BLaER1 treated with 17β-estradiol and CSF1 and Interleukin-3, amounts not matched to agents 10 nM and 100 nM (cell line): ENCODE results near the gene FSTL4.

Experiments used
- H3K27ac ChIP-seq, 11 experiments: shearing (Covaris generic); formaldehyde crosslinking; 2 replicates each; pipeline ENCODE4 v1.8.1; 2022
- H3K27me3 ChIP-seq, 11 experiments: shearing (Covaris generic); formaldehyde crosslinking; 2 replicates each; pipeline ENCODE4 v1.8.1; 2022
- H3K36me3 ChIP-seq, 11 experiments: shearing (Covaris generic); formaldehyde crosslinking; 2 replicates each; pipeline ENCODE4 v1.8.1; 2022
- H3K4me1 ChIP-seq, 10 experiments: shearing (Covaris generic); formaldehyde crosslinking; 2 replicates each; pipeline ENCODE4 v1.8.1; 2022
- H3K4me2 ChIP-seq, 11 experiments: shearing (Covaris generic); formaldehyde crosslinking; 2 replicates each; pipeline ENCODE4 v1.8.1; 2022
- H3K4me3 ChIP-seq, 10 experiments: shearing (Covaris generic); formaldehyde crosslinking; 2 replicates each; pipeline ENCODE4 v1.8.1; 2022
- H3K9ac ChIP-seq, 11 experiments: shearing (Covaris generic); formaldehyde crosslinking; 2 replicates each; pipeline ENCODE4 v1.8.1; 2022
- H3K9me3 ChIP-seq, 11 experiments: shearing (Covaris generic); formaldehyde crosslinking; replicated peaks in 1 of 11; 2 replicates each; pipeline ENCODE4 v1.8.1; 2022
- H4K20me1 ChIP-seq, 11 experiments: shearing (Covaris generic); formaldehyde crosslinking; 2 replicates each; pipeline ENCODE4 v1.8.1; 2022
- Cebpa-rat ChIP-seq, 11 experiments: shearing (Covaris generic); IDR thresholded peaks; 2 replicates each; pipeline ENCODE4 v1.8.1; 2022

Gene FSTL4

DNA sequence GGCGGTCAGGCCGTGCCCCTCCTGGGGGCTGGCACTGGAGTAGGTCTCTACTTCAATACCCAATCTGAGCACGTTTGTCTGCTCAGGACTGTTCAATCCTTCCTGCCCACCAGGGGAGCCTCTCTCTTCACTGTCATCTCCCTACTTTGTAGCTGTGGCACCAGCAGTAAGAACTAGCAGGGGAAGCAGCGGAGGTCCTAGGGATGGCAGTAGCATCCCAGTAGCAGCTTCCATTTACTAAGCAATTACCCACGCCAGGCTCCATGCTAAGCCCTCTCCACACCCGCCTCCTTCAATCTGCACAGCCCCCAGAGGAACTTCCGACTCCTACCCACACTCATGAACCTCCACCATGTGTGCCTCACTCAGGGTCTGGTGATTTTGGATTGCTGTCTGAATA is 31.7 kb downstream of the FSTL4 start:
- no peak overlapping the region for H3K27ac ChIP-seq
- H3K4me2 ChIP-seq = no peak overlapping the region
- no peaks in the 10 kb centered on the region for H3K27me3 ChIP-seq
- no peaks in the 10 kb centered on the region for H3K36me3 ChIP-seq
- no peak overlapping the region for H3K4me3 ChIP-seq
- H3K9ac ChIP-seq = no peak overlapping the region
- no peak for TF ChIP-seq Cebpa-rat (IDR thresholded peaks at IDR 0.05)
- no peaks in the 10 kb centered on the region for H3K4me1 ChIP-seq
- H3K9me3 ChIP-seq = no peaks in the 10 kb centered on the region
- H4K20me1 ChIP-seq = no peaks in the 10 kb centered on the region

DNA sequence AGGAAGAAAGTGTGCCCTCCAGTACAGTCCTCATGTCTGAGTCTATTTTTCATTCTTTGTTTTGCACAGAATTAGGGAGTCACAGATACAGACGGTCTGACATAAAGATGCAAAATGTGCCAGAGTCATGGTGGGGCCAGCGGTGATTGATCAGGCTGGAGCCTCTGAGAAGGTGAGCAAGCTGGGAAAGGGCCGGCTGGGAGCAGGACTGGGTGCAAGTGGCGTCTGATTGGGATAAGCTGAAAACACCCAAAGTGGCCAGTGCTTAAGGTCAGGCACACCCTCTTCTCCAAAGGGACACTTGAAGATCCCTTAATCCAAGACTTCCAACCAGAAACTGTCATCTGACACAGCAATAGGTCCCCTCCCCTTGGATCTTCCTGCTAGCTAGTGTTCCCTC is 32.6 kb downstream of the FSTL4 start:
- no peaks in the 10 kb centered on the region for H3K9me3 ChIP-seq
- H3K27ac ChIP-seq = no peak overlapping the region
- H3K4me1 ChIP-seq = no peaks in the 10 kb centered on the region
- no peaks in the 10 kb centered on the region for H3K27me3 ChIP-seq
- no peak overlapping the region for H3K4me3 ChIP-seq
- H3K9ac ChIP-seq = no peak overlapping the region
- no peaks in the 10 kb centered on the region for H4K20me1 ChIP-seq
- no peak overlapping the region for H3K4me2 ChIP-seq
- no peak for TF ChIP-seq Cebpa-rat (IDR thresholded peaks at IDR 0.05)
- H3K36me3 ChIP-seq = no peaks in the 10 kb centered on the region

DNA sequence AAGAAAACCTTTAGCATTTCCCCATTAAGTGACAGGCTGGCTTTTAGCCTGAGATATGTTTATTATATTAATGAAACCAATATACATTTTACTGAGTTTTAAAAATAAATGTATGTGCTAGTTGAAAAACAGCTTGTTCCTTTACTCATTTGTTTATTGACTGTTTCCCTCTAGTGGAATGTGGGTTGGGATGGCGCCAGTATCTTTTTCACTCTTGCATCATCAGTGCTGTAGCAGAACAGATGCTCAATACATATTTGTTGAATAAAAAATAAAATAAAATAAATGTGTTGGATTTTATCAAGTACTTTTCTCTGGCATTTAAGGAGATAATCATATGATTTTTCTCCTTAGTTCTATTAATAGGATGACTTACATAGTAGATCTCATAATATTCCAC is 43.0 kb downstream of the FSTL4 start:
- Histone ChIP-seq H3K4me2 (no peak overlapping the region), H3K27ac (no peak overlapping the region), H3K27me3 (no peaks in the 10 kb centered on the region), H4K20me1 (no peaks in the 10 kb centered on the region), H3K9ac (no peak overlapping the region), H3K36me3 (no peaks in the 10 kb centered on the region), H3K4me3 (no peak overlapping the region), H3K4me1 (no peaks in the 10 kb centered on the region), H3K9me3 (peaks cover 13 to 30% (median 23%) of the 10 kb centered on the region in 11 experiments; a peak in 20 of 22 replicates)
- no peak for TF ChIP-seq Cebpa-rat (IDR thresholded peaks at IDR 0.05)

DNA sequence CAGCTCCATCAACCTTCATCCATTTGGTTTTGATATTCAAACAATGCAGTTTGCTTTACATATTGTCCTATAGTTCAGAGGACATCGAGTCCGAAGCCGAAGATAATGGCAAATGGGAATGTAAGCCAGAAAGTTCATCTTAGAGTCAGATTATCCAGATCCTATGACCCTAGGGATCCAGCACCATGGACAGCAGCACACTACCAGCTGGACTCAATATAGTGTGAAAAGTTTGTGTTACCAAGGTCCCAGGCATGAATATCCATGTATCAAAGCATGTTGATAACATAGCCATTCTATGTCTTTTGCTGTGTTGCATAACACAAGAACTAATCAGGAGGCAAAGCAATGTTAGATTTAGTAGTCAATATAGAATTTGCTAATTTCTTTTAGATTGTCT is 46.3 kb downstream of the FSTL4 start:
- no peak overlapping the region for H3K9ac ChIP-seq
- no peak overlapping the region for H3K4me3 ChIP-seq
- no peaks in the 10 kb centered on the region for H3K36me3 ChIP-seq
- no peaks in the 10 kb centered on the region for H3K4me1 ChIP-seq
- no peaks in the 10 kb centered on the region for H3K27me3 ChIP-seq
- no peak overlapping the region for H3K27ac ChIP-seq
- TF ChIP-seq Cebpa-rat (IDR thresholded peaks at IDR 0.05) = no peak
- no peaks in the 10 kb centered on the region for H4K20me1 ChIP-seq
- H3K9me3 ChIP-seq = peaks cover 0 to under 1% (median 0%) of the 10 kb centered on the region in 11 experiments; a peak in 2 of 22 replicates
- no peak overlapping the region for H3K4me2 ChIP-seq

DNA sequence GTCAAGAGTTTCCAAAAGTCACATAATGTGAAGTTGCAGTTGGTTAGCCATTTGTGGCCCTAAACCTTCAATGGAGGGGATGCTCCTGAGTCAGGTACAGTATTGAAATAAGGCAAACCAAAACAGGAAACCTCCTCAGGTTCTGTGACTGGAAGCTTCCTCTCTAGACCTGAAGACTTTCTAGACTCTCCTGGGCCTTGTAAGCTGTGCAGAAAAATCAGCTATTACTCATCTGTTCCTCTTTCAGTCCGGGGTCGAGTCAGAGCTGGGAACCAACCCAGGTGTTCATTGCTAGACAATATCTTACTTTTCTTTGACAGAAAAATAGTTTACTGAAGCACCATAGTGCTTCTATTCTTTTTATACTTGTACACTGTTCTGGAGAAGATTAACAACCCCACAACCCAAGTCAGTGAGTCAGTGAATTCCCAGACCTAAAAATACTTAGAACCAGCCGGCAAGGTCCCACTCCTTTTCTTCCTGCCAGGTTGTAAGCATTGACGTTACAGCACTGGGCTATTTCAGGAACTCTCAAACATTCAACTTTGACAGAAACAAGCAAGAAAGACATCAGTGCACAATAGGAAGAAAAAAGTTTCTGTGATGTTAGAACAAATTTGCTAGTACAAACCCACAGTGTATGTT is 47.3 kb downstream of the FSTL4 start:
- Histone ChIP-seq H3K27ac (no peak overlapping the region), H3K27me3 (no peaks in the 10 kb centered on the region), H4K20me1 (no peaks in the 10 kb centered on the region), H3K4me2 (no peak overlapping the region), H3K4me3 (no peak overlapping the region), H3K36me3 (no peaks in the 10 kb centered on the region), H3K4me1 (no peaks in the 10 kb centered on the region), H3K9me3 (no peaks in the 10 kb centered on the region; a peak in 1 of 22 replicates), H3K9ac (no peak overlapping the region)
- TF ChIP-seq Cebpa-rat (IDR thresholded peaks at IDR 0.05) = no peak

DNA sequence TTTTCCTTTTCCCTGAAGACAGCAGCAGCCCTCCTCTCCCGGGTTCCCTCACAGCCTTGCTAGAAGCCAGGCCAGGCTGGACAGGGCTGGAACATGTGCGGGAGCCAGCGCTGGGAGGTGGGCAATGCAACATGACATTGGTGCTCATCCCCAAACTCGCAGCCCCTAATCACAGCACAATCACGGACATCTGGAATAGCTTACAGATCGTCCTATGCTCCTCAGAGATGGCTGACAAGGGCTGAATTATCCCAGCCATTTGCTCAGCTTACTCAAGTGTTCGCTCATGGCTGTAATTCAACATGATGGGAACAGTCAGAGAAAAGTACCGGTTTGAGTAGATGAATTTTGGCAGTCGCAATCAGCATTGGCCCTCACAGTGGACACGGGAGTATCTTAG is 49.8 kb downstream of the FSTL4 start:
- H3K27me3 ChIP-seq = no peaks in the 10 kb centered on the region
- no peaks in the 10 kb centered on the region for H4K20me1 ChIP-seq
- no peak overlapping the region for H3K4me3 ChIP-seq
- H3K4me1 ChIP-seq = no peaks in the 10 kb centered on the region
- no peaks in the 10 kb centered on the region for H3K36me3 ChIP-seq
- no peak overlapping the region for H3K9ac ChIP-seq
- no peak overlapping the region for H3K4me2 ChIP-seq
- H3K27ac ChIP-seq = no peak overlapping the region
- no peak for TF ChIP-seq Cebpa-rat (IDR thresholded peaks at IDR 0.05)
- H3K9me3 ChIP-seq = no peaks in the 10 kb centered on the region

DNA sequence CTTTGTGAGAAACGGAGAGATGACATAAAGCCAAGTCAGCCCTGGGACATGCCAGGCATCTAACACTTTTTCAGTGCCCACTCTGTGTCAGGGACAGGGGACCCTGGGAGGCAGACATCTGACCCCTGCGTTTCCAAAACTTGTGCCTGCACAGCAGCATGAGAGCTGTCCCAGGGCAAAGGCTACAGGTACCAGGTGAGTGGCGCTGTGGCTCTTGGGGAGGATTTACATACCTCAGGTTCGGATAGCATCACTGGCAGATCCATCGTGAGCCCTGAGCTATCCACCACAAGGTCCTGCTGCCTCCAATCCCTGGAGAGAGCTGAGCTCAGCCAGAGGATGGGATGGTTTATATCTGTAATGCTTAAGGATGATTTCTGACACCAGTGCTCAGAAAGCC is 52.4 kb downstream of the FSTL4 start:
- TF ChIP-seq Cebpa-rat (IDR thresholded peaks at IDR 0.05) = no peak
- no peak overlapping the region for H3K9ac ChIP-seq
- no peaks in the 10 kb centered on the region for H3K36me3 ChIP-seq
- H3K4me1 ChIP-seq = no peaks in the 10 kb centered on the region
- no peak overlapping the region for H3K4me2 ChIP-seq
- H3K9me3 ChIP-seq = no peaks in the 10 kb centered on the region
- no peak overlapping the region for H3K4me3 ChIP-seq
- no peak overlapping the region for H3K27ac ChIP-seq
- H4K20me1 ChIP-seq = no peaks in the 10 kb centered on the region
- H3K27me3 ChIP-seq = no peaks in the 10 kb centered on the region

DNA sequence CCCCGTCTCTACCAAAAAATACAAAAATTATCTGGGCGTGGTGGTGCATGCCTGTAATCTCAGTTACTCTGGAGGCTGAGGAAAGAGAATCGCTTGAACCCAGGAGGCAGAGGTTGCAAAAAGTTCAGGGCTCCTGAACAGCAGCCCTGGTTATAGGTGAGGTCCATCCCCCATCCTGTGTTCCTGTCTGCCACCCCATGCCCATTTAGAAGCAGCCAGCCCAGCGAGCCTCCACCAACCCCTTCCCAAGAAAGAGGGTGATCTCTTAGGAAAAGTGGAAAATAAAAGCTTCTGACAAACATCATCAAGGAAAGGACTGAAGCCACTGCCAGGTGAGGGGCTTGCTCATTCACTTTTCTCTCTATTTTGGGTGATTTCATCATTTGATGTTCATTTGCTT is 55.8 kb downstream of the FSTL4 start:
- TF ChIP-seq Cebpa-rat (IDR thresholded peaks at IDR 0.05) = no peak
- Histone ChIP-seq H3K27ac (no peak overlapping the region), H3K36me3 (no peaks in the 10 kb centered on the region), H3K9ac (no peak overlapping the region), H3K4me1 (no peaks in the 10 kb centered on the region), H3K4me3 (no peak overlapping the region), H3K9me3 (no peaks in the 10 kb centered on the region), H3K27me3 (no peaks in the 10 kb centered on the region), H4K20me1 (no peaks in the 10 kb centered on the region), H3K4me2 (no peak overlapping the region)

DNA sequence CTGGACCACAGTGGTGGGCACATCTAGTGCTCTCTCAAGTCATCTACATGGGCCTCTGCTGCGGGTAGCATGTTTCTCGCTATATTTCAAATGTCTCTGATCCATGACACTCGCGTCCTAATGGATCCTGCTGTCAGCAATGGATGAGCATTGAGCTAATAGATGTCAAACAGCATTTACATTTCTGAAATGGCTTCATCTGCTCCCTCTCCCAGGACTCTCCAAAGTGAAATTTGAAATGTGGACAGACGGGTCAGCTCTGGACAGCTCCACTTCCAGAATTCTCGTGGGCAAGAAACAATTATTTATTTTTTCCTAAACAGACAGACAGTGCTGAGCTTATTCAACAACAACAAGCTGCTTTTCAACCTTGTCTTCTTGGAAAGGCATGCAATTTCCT is 58.1 kb downstream of the FSTL4 start:
- Histone ChIP-seq H3K4me1 (no peaks in the 10 kb centered on the region), H3K4me2 (no peak overlapping the region), H3K9ac (no peak overlapping the region), H3K27me3 (no peaks in the 10 kb centered on the region), H3K9me3 (no peaks in the 10 kb centered on the region), H4K20me1 (no peaks in the 10 kb centered on the region), H3K27ac (no peak overlapping the region), H3K36me3 (no peaks in the 10 kb centered on the region), H3K4me3 (no peak overlapping the region)
- TF ChIP-seq Cebpa-rat (IDR thresholded peaks at IDR 0.05) = no peak

DNA sequence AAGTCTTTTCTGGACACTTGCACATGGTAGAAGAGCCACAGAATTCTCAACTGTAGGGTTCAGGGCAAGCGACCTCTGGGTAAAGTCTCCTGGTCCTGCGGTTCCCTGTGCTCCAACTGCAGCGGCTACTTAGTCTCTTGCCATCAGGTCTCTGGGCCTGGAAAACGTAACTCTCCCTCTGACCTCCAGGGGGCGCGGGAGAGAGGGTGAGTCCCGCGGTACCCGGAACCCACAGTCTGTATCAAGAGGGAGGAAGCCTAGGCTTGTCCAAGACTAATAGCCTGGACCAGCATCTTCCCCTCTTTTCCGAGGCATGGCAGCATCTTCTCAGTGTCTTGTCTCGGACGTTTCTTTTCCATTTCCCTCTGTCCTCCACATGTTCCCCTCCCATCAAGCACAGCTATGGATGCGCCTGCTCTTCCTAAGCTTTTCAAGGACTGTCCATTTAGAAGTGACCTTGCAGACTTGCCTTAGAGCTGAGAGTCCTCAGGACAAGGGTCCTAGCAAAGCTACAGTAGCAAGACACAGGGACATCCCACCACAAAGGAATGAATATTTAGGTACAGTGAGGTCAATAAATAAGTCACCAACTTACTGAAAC is 59.3 kb downstream of the FSTL4 start:
- H3K27me3 ChIP-seq = no peaks in the 10 kb centered on the region
- no peak for TF ChIP-seq Cebpa-rat (IDR thresholded peaks at IDR 0.05)
- no peak overlapping the region for H3K9ac ChIP-seq
- no peaks in the 10 kb centered on the region for H3K4me1 ChIP-seq
- H3K4me3 ChIP-seq = no peak overlapping the region
- peaks cover 0 to under 1% (median 0%) of the 10 kb centered on the region in 11 experiments; a peak in 1 of 22 replicates for H3K9me3 ChIP-seq
- H3K4me2 ChIP-seq = no peak overlapping the region
- no peaks in the 10 kb centered on the region for H4K20me1 ChIP-seq
- no peak overlapping the region for H3K27ac ChIP-seq
- no peaks in the 10 kb centered on the region for H3K36me3 ChIP-seq
